Activated CD4-positive, alpha-beta T cell treated with anti-CD3 and anti-CD28 coated beads for 36 hours (primary cell): ENCODE data around the gene AMPH. TPM values are rescaled to one million over a fixed set of nuclear protein-coding genes. Genes with fewer than 3 reads are reported as not detected.

Experiments
- ATAC-seq: fragments of 200-7000 bp; cut with Tn5 transposase; one replicate; pipeline ENCODE4 v1.10.0; 2021; ENCODE audit warnings: mild to moderate bottlenecking, moderate library complexity
- CTCF ChIA-PET: fragments of 350-600 bp; sonication (Branson Sonifier 250); formaldehyde crosslinking; loops from one replicate; lab custom pipeline; 2021; ENCODE audit warnings: antibody characterized with exemption; lab: Charles Lee
- POLR2A ChIA-PET: fragments of 350-600 bp; sonication (Branson Sonifier 250); formaldehyde crosslinking; loops from one replicate; lab custom pipeline; 2021; ENCODE audit warnings: antibody characterized with exemption, inconsistent platforms; lab: Charles Lee
- DNase-seq: peaks from one replicate; pipeline ENCODE4 v3.0.0-alpha.2; 2020
- H3K27ac Mint-ChIP-seq: one replicate; pipeline ENCODE4 v1.8.0; 2021; ENCODE audit warnings: mixed read lengths
- H3K27me3 Mint-ChIP-seq: one replicate; pipeline ENCODE4 v1.8.0; 2021; ENCODE audit warnings: mixed read lengths
- H3K36me3 Mint-ChIP-seq: one replicate; pipeline ENCODE4 v1.8.0; 2021; ENCODE audit warnings: low read depth, mixed read lengths
- H3K4me1 Mint-ChIP-seq: one replicate; pipeline ENCODE4 v1.8.0; 2021; ENCODE audit warnings: mixed read lengths
- H3K4me3 Mint-ChIP-seq: one replicate; pipeline ENCODE4 v1.8.0; 2021; ENCODE audit warnings: mild to moderate bottlenecking, moderate library complexity, mixed read lengths
- H3K9me3 Mint-ChIP-seq: one replicate; pipeline ENCODE4 v1.8.0; 2021; ENCODE audit warnings: low read depth, mixed read lengths
- intact Hi-C, 2 experiments: fragments of 100-400 bp; cut with DNase I in 1 of 2; cut with micrococcal nuclease in 1 of 2; formaldehyde crosslinking; loops; one replicate each; pipeline versions ENCODE4 v1.14.2 to v1.15.1; 2022 to 2024; cut with DNase I, micrococcal nuclease
- total RNA-seq, 2 experiments: library from RNA; stranded (reverse); gene quantifications; one replicate each; pipeline ENCODE4 v1.2.3, GENCODE V29; 2021

Gene AMPH
- total RNA-seq, 2 experiments from 2014 or later = 0.07 TPM; not detected in 1

DNA sequence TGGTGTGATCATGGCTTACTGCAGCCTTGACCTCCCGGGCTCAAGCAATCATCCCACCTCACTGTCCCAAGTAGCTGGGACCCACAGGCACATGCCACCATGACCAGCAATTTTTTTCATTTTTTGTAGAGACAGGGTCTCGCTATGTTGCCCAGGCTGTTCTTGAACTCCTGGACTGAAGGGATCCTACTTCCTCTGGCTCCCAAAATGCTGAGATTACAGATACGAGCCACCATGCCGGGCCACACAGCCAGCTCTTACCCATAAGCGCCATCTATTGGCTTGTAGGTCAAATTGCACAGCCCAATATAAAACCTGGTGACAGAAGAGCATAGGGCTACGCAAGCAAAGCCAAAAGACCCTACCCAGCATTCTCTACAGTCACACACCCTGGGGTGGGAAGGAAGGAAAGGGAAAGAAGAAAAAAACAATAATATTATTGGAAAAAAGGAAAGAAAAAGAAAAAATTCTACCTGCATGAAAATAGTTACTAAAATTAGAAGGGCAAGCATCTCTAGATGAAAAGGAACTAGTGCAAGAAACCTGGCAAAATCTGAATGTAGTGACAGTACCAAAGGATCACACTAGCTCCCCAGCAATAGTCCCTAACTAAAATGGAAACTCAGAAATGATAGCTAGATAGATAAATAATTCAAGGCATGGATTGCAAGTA lies 29.4 kb upstream of the AMPH start:
- no peak overlapping the region for H3K27ac Mint-ChIP-seq
- no peaks in the 10 kb centered on the region for H3K4me1 Mint-ChIP-seq
- H3K36me3 Mint-ChIP-seq = no peaks in the 10 kb centered on the region
- DNase-seq (peak; percentile 56), ATAC-seq (peak; percentile 82)
- no peak overlapping the region for H3K4me3 Mint-ChIP-seq
- ChIA-PET POLR2A (no interaction called here), CTCF (interaction anchor here (0.6 to 3.8 kb wide), 26 partner anchors 9 to 1512 kb away, joined by 3 to 28 read pairs (median 4); no protein-coding TSS in a partner anchor)
- intact Hi-C loops = loop anchor here (1.0 to 5.0 kb wide), 3 partner anchors 208 to 262 kb away; no protein-coding TSS in a partner anchor
- H3K27me3 Mint-ChIP-seq = peaks cover 19% of the 10 kb centered on the region
- H3K9me3 Mint-ChIP-seq = no peaks in the 10 kb centered on the region

- Mint-ChIP-seq H3K4me1 (no peaks in the 10 kb centered on the region), H3K27me3 (peaks cover 19% of the 10 kb centered on the region), H3K36me3 (no peaks in the 10 kb centered on the region), H3K9me3 (no peaks in the 10 kb centered on the region), H3K4me3 (no peak overlapping the region), H3K27ac (no peak overlapping the region)
- no peak for ATAC-seq
- intact Hi-C loops = loop anchor here (1.0 to 5.0 kb wide), 3 partner anchors 208 to 262 kb away; no protein-coding TSS in a partner anchor
- no peak for DNase-seq
- ChIA-PET CTCF (interaction anchor here (0.6 to 3.8 kb wide), 21 partner anchors 9 to 1511 kb away, joined by 3 to 28 read pairs (median 4); no protein-coding TSS in a partner anchor), POLR2A (no interaction called here)
Measured at GRCh38 chr7:38659931-38660330, 28.8 kb upstream of the AMPH start.

DNA sequence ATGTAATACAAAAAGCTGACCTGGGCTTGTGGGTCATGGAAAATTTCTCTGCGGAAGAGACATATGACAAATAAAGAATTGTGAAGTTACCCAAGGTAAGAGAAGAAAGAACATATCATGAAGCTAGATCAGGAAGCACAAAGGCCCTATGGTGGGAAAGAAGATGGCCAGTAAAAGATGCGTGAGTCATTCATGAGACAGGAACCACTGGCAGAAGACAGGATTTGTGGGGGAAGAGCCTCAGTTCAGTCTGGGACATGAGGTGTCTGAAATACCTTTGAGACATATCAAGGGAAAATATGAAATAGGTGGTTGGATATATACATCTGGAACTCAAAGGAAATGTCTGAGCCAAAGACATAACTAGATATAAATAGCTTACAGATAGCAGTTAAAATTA lies 27.7 kb upstream of the AMPH start:
- no peaks in the 10 kb centered on the region for H3K36me3 Mint-ChIP-seq
- H3K27me3 Mint-ChIP-seq = peaks cover 14% of the 10 kb centered on the region
- intact Hi-C loops = no loop called here
- H3K27ac Mint-ChIP-seq = no peak overlapping the region
- H3K4me1 Mint-ChIP-seq = no peaks in the 10 kb centered on the region
- H3K4me3 Mint-ChIP-seq = no peak overlapping the region
- ChIA-PET CTCF (interaction anchor here (1.7 to 3.8 kb wide), 2 partner anchors 260 to 285 kb away, joined by 6 to 28 read pairs; no protein-coding TSS in a partner anchor), POLR2A (no interaction called here)
- H3K9me3 Mint-ChIP-seq = no peaks in the 10 kb centered on the region
- no peak for ATAC-seq
- no peak for DNase-seq

DNA sequence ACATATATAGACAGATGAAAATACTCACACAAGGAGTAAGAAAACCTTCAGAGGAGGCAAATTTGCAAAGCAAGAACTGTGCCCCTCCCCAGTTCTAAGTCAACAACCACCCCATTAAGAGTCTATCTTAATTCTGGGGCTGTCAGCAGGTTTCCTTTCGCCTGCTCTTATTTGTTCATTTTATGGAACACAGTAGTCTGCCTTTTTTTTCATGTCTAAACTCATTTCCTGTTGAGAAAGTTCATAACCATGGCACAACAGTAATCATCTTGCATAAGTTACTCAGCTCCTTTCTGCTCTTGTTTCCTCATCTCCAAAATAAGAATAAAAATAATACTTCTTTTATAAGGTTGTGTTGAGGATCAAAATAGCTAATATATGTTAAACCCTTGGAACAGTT lies 25.8 kb upstream of the AMPH start:
- Mint-ChIP-seq H3K27ac (no peak overlapping the region), H3K4me3 (no peak overlapping the region), H3K36me3 (no peaks in the 10 kb centered on the region), H3K27me3 (peaks cover 11% of the 10 kb centered on the region), H3K9me3 (no peaks in the 10 kb centered on the region), H3K4me1 (no peaks in the 10 kb centered on the region)
- no peak for ATAC-seq
- DNase-seq = no peak
- intact Hi-C loops = no loop called here
- ChIA-PET CTCF (interaction anchor here (1.4 kb wide), 1 partner anchor 258 kb away, joined by 4 read pairs; no protein-coding TSS in a partner anchor), POLR2A (no interaction called here)

GRCh38 chr7:38655833-38656774 lies 24.9 kb upstream of the AMPH start:
- no peak for ATAC-seq
- POLR2A ChIA-PET = no interaction called here
- Mint-ChIP-seq H3K9me3 (no peaks in the 10 kb centered on the region), H3K4me1 (no peaks in the 10 kb centered on the region), H3K27ac (no peak overlapping the region), H3K27me3 (peaks cover 6% of the 10 kb centered on the region), H3K4me3 (no peak overlapping the region), H3K36me3 (no peaks in the 10 kb centered on the region)
- CTCF ChIA-PET = interaction anchor here (0.5 to 1.3 kb wide), 5 partner anchors 11 to 1602 kb away, joined by 3 to 8 read pairs (median 3); no protein-coding TSS in a partner anchor
- intact Hi-C loops = no loop called here
- DNase-seq = no peak

GRCh38 chr7:38637957-38638356 lies 6.8 kb upstream of the AMPH start:
- no peaks in the 10 kb centered on the region for H3K9me3 Mint-ChIP-seq
- no peak for DNase-seq
- H3K36me3 Mint-ChIP-seq = no peaks in the 10 kb centered on the region
- H3K4me3 Mint-ChIP-seq = no peak overlapping the region
- CTCF ChIA-PET = no interaction called here
- no peak overlapping the region for H3K27ac Mint-ChIP-seq
- intact Hi-C loops = no loop called here
- H3K27me3 Mint-ChIP-seq = peaks cover 12% of the 10 kb centered on the region
- no peaks in the 10 kb centered on the region for H3K4me1 Mint-ChIP-seq
- POLR2A ChIA-PET = no interaction called here
- no peak for ATAC-seq

GRCh38 chr7:38632411-38632810 lies 1.2 kb upstream of the AMPH start:
- Mint-ChIP-seq H3K27ac (no peak overlapping the region), H3K4me1 (peaks cover 9% of the 10 kb centered on the region), H3K27me3 (peaks cover 41% of the 10 kb centered on the region), H3K4me3 (no peak overlapping the region), H3K36me3 (no peaks in the 10 kb centered on the region), H3K9me3 (no peaks in the 10 kb centered on the region)
- DNase-seq = peak; percentile 15
- intact Hi-C loops = no loop called here
- ATAC-seq = no peak
- ChIA-PET CTCF (interaction anchor here (0.6 to 2.2 kb wide), 5 partner anchors 40 to 481 kb away, joined by 3 to 11 read pairs (median 4); no protein-coding TSS in a partner anchor), POLR2A (no interaction called here)

DNA sequence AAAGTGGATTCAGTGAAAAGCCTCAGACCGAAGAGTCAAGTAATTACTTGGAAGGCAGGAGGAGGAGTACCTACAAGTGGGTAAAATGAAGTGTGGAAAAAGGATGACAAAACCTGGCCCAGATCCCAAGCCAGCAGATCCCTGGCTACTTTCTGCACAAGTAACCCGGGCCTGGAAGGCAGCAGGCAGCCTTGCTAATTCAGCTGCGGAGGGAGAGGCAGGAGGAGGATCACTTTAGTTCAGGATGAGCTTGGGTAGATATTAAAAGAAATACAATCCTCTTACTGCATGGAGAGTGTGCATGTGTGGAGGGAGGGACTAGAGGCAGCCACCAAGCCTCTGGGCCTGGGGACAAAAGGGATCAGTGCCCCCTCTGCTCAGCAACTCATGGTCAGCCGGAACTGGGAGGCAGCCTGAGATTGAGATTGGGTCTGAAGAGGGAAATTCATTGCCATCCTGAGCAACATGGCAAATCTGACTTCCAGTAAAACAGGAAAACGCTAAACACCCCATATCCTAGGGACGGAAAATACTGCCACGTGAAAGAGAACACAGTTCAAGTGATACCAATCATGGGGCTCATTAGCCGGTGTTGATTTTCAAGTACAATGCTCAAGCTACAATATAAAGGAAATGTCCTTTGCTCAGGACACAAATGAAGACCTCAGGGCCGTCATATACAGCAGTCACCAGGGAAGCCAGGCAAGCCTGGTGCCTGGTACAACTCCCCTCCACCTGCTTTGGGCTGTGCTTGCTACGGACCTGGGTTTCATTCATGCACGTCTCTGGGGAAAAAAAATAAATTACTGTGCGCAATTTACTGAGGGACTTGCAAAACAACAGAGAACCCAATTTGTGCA lies 1.3 kb downstream of the AMPH start:
- ChIA-PET POLR2A (no interaction called here), CTCF (no interaction called here)
- Mint-ChIP-seq H3K27me3 (peaks cover 52% of the 10 kb centered on the region), H3K36me3 (peaks cover 3% of the 10 kb centered on the region), H3K4me3 (no peak overlapping the region), H3K9me3 (peaks cover 9% of the 10 kb centered on the region), H3K4me1 (peaks cover 9% of the 10 kb centered on the region), H3K27ac (no peak overlapping the region)
- intact Hi-C loops = no loop called here
- ATAC-seq (no peak), DNase-seq (no peak)

GRCh38 chr7:38628630-38629385 lies 2.4 kb downstream of the AMPH start:
- peaks cover 6% of the 10 kb centered on the region for H3K36me3 Mint-ChIP-seq
- no peak overlapping the region for H3K4me3 Mint-ChIP-seq
- H3K27me3 Mint-ChIP-seq = peaks cover 55% of the 10 kb centered on the region
- no peak overlapping the region for H3K27ac Mint-ChIP-seq
- CTCF ChIA-PET = interaction anchor here (1.4 kb wide), 1 partner anchor 14 kb away, joined by 6 read pairs; no protein-coding TSS in a partner anchor
- peaks cover 12% of the 10 kb centered on the region for H3K9me3 Mint-ChIP-seq
- DNase-seq (no peak), ATAC-seq (no peak)
- peaks cover 9% of the 10 kb centered on the region for H3K4me1 Mint-ChIP-seq
- POLR2A ChIA-PET = no interaction called here
- intact Hi-C loops = no loop called here

DNA sequence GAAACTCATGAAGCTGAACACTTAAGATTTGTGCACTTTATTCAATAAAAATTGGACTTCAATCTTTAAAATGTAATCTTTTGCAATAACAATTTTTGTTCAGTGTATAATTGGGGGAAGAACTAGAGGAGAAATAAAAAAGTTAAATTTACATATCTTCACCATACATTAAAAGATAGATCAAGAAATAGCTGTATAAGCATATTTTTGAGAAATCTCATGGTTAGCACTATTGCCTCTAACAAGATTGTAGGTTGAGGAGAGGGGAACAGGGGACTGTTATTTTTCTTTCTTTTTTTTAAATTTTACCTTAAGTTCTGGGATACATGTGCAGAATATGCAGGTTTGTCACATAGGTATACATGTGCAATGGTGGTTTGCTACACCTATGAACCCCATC lies 5.3 kb downstream of the AMPH start:
- intact Hi-C loops = no loop called here

More for the DNA sequence above, 5.3 kb downstream of the AMPH start:
- DNase-seq (no peak), ATAC-seq (no peak)
- H3K9me3 Mint-ChIP-seq = peaks cover 12% of the 10 kb centered on the region
- peaks cover 6% of the 10 kb centered on the region for H3K36me3 Mint-ChIP-seq
- ChIA-PET POLR2A (no interaction called here), CTCF (interaction anchor here (1.1 kb wide), 1 partner anchor 34 kb away, joined by 3 read pairs; no protein-coding TSS in a partner anchor)
- peaks cover 5% of the 10 kb centered on the region for H3K4me1 Mint-ChIP-seq
- H3K27me3 Mint-ChIP-seq = peaks cover 41% of the 10 kb centered on the region
- H3K4me3 Mint-ChIP-seq = no peak overlapping the region
- H3K27ac Mint-ChIP-seq = no peak overlapping the region
